GM12801 (cell line): ENCODE results near the gene OR2S2.

ENCODE experiments used
- CTCF ChIP-seq: IDR thresholded peaks from one replicate; pipeline ENCODE4 v1.5.1; 2011; ENCODE audit warnings: control low read depth; ENCODE audit not compliant: insufficient read length; ENCODE audit errors: extremely low read depth

The OR2S2 gene

GRCh38 chr9:35956651-35957050 is 1.3 kb downstream of the OR2S2 start:
- no peak for TF ChIP-seq CTCF

- TF ChIP-seq CTCF: no peak
Measured at GRCh38 chr9:35954942-35955546, 2.9 kb downstream of the OR2S2 start.

- TF ChIP-seq CTCF: no peak
Measured at GRCh38 chr9:35952526-35953191, 5.3 kb downstream of the OR2S2 start.

- no peak for TF ChIP-seq CTCF
Measured at GRCh38 chr9:35951736-35952135, 6.2 kb downstream of the OR2S2 start.

- no peak for TF ChIP-seq CTCF
Measured at GRCh38 chr9:35948901-35949318, 9.0 kb downstream of the OR2S2 start.

GRCh38 chr9:35948451-35948850 is 9.5 kb downstream of the OR2S2 start:
- TF ChIP-seq CTCF: no peak

GRCh38 chr9:35945341-35946018 is 12.5 kb downstream of the OR2S2 start:
- no peak for TF ChIP-seq CTCF
